ENCODE measurements around the gene RASGRP2.

RASGRP2 gene

DNA sequence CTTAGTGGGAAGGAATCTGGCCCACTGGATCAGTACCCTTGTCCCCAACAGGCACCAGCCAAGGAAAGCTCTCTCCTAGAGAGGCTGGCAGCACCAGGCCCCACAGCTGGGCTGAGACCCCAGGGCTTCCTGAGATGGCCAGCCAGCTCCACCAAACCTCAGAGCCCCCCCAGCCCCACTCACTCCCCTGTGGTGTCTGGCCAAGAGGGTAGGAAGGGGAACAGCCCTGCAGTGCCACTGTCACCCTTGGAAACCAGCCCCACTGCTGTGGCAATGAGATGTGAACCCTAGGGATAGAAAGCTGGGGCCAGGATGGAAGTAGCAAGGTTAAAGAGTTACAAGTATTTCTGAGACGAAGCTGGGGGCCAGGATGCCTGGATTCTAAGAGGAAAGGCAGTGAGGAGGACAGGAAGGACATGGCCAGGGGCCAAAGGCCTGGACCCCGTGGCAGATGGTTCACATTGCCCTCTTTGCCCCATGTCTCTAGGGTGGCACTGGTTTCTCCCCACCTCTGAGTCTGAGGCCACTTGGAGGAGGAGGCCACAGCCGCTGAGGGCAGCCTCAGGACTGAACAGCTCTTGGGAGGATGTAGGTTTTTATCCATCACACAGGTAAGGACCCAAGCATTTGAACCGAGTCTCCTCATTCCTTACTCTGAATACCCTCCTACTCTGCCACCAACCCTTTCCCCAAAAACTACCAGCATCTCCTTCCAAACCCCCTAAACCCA, 49.8 kb downstream of the RASGRP2 start:
- DNase-seq: no peak

DNA sequence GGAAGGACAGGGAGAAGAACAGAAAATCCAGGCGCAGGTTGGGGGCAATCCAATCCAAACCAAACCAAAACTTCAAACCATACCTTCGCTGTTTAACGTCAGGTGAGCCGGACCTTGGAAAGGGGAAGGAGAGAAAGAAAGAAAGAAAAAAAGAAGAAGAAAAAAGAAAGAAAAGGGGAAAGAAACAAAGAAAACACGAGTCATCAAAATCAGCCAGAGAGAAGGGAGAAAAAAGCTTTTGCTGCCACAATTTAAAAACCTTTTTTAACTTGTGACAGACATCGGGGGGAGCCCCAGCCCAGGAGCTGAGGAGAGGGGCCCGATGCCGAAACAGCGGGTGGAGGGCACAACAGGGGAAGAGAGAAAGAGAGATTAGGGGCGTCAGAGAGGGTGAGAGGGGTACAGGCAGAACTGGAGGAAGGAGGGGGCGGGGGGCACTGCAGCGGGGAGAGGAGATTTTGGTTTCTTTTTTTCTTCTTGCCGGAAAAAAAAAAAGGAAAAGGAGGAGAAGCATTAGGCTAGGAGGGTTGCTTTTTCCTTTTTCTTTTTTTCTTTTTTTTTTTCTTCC, 51.1 kb downstream of the RASGRP2 start:
- DNase-seq: no peak

GRCh38 chr11:64691543-64691942, 52.4 kb downstream of the RASGRP2 start:
- DNase-seq: no peak

- DNase-seq: no peak
Observed at GRCh38 chr11:64690235-64690634, 53.7 kb downstream of the RASGRP2 start.

DNA sequence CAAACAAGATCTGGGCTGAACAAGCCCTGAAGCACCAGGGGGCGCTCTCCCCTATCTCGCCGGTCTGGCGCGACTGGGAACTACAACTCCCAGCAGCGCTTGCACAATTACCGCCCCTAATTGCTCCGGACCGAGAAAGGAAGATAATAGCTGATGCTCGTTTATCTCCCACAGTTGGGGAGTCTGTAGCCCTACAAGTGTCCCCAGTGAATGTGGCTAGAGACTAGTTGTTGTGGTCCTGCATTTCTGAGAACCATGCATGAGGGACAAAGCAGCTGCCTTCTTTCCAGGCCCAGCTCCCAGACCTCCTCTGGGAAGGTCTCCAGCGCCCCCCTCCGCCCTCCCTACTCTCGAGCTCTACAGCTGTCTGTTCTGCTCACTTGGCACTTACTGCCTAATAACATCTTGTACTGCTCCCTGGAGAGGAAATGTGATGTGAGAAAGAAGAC, 55.4 kb downstream of the RASGRP2 start:
- DNase-seq: no peak

DNA sequence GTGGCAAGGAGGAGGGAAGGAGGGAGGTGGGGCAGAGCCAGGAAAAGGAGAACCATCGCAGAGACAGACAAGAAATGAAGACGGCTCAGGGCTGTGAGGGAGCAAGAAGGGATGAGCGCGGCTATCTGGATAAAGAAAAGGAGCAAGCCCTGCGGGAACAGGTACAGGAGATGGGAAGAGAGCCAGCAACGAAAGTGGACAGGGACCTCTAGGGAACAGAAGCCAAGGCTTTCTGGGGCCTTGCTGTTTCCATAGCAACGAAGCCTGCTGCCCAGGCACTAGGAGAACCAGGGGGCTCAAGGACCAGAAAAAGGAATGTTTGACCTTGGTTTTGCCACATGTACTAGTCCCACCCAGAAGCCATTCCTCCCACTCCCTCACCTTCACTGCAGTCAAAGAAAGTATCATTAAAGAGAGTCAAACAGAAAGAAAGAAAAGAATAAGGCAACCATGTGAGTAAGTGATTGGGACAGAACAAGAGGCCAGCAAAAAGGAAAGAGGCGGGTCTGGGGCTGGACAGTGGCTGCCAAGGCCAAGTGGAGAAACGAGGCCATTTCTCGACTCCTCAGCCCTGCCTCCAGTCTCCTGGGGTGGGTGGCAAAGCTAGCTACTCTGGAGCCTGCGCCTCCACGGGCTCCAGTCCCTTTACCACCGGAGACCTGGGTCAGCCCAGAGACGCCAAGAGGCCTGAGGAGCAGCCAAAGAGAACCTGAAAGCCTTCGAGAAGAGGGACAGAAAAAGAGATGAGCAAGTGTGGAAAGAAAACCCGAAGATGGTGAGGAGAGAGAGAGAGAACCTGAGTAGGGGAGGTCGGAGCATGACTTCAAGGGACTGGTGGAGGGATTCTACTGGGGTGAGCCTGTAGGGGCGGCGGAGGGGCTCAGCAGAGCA, 56.1 kb downstream of the RASGRP2 start:
- DNase-seq: no peak

GRCh38 chr11:64687204-64687603, 56.7 kb downstream of the RASGRP2 start:
- DNase-seq: no peak

GRCh38 chr11:64686466-64687170, 57.3 kb downstream of the RASGRP2 start:
- no peak for DNase-seq

DNA sequence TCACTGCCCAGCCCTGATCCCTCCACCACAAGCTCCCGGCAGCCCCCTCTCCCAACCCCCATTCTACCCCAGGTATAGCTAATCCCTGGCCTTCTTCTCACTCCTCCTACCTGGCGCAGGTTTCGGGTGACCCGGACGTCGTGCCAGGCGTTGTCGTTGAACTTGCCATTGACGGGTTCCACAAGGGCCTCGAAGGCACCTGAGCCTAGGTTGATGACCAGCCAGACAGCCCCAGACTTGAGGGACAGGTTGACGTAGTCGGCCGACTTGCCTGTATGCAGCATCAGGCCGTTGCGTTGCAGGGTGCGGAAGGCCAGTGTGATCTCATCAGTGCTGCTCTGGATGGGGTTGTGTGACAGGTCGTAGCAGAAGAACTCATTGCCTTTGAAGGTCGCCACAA, 58.4 kb downstream of the RASGRP2 start:
- no peak for DNase-seq

- DNase-seq: no peak
Observed at GRCh38 chr11:64684357-64684756, 59.6 kb downstream of the RASGRP2 start.

- no peak for DNase-seq
Observed at GRCh38 chr11:64681171-64681570, 62.8 kb downstream of the RASGRP2 start.

GRCh38 chr11:64679846-64680245, 64.1 kb downstream of the RASGRP2 start:
- DNase-seq: no peak

GRCh38 chr11:64677441-64678023, 66.4 kb downstream of the RASGRP2 start:
- DNase-seq: no peak
